Parathyroid adenoma (tissue), 2 donors: Measurements from ENCODE around the gene ITPRID1.

Experiments
- H2AFZ ChIP-seq: fragments of 300-600 bp; sonication (generic); one replicate; pipeline ENCODE4 v1.7.0; 2017; ENCODE audit warnings: antibody characterized with exemption, mild to moderate bottlenecking
- H3K27ac ChIP-seq: fragments of 300-600 bp; sonication (generic); one replicate; pipeline ENCODE4 v1.7.0; 2017
- H3K27me3 ChIP-seq: fragments of 300-600 bp; sonication (generic); one replicate; pipeline ENCODE4 v1.7.0; 2017; ENCODE audit warnings: low read length; ENCODE audit not compliant: control insufficient read depth, insufficient read depth
- H3K36me3 ChIP-seq: fragments of 300-600 bp; sonication (generic); one replicate; pipeline ENCODE4 v1.7.0; 2017; ENCODE audit warnings: low read length; ENCODE audit not compliant: control insufficient read depth, insufficient read depth
- H3K4me1 ChIP-seq: fragments of 300-600 bp; sonication (generic); one replicate; pipeline ENCODE4 v1.7.0; 2017; ENCODE audit warnings: control low read depth
- H3K4me2 ChIP-seq: fragments of 300-600 bp; sonication (generic); one replicate; pipeline ENCODE4 v1.7.0; 2017; ENCODE audit warnings: low read length
- H3K4me3 ChIP-seq: fragments of 300-600 bp; sonication (generic); one replicate; pipeline ENCODE4 v1.7.0; 2017; ENCODE audit warnings: low read depth, low read length
- H3K79me2 ChIP-seq: fragments of 300-600 bp; sonication (generic); one replicate; pipeline ENCODE4 v1.7.0; 2017; ENCODE audit warnings: control low read depth
- H3K9ac ChIP-seq: fragments of 300-600 bp; sonication (generic); one replicate; pipeline ENCODE4 v1.7.0; 2017; ENCODE audit warnings: mild to moderate bottlenecking
- H3K9me3 ChIP-seq: fragments of 300-600 bp; sonication (generic); one replicate; pipeline ENCODE4 v1.7.0; 2017; ENCODE audit warnings: low read length; ENCODE audit not compliant: control insufficient read depth
- TF ChIP-seq, protein P1 (sequence below): fragments of 300-600 bp; sonication (generic); IDR thresholded peaks from one replicate; pipeline ENCODE4 v1.7.0; 2017; ENCODE audit warnings: antibody characterized with exemption, mild to moderate bottlenecking
- donor health status: primary hyperparathyroidism.

ITPRID1 gene

DNA sequence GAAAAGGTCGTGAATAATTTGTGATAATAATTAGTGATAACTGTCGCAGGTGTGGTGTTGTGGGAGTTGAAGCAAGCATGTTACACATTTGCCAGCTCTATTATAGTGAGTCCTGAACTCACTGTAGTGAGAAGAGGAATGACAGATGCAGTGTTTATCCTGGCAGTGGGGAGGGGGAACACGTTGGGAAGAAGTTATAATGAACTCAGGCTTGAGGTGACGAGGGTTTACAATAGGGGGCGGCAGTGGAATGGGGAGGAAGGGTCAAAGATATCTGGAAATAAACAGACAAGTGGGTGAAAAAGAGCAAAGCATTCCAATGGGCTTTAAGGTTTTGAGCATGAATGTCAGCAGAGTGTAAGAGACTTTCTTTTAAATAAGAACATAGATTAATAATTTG lies 49.6 kb downstream of the ITPRID1 start:
- H3K9ac ChIP-seq, result no peak overlapping the region
- H3K4me3 ChIP-seq, result no peak overlapping the region
- H3K4me2 ChIP-seq, result no peak overlapping the region
- H3K27me3 ChIP-seq, result no peaks in the 10 kb centered on the region
- H3K4me1 ChIP-seq, result no peaks in the 10 kb centered on the region
- no peaks in the 10 kb centered on the region for H3K36me3 ChIP-seq
- no peak overlapping the region for H3K27ac ChIP-seq
- no peaks in the 10 kb centered on the region for H3K79me2 ChIP-seq
- no peaks in the 10 kb centered on the region for H3K9me3 ChIP-seq
- no peak overlapping the region for H2AFZ ChIP-seq
- TF ChIP-seq, protein P1, sequence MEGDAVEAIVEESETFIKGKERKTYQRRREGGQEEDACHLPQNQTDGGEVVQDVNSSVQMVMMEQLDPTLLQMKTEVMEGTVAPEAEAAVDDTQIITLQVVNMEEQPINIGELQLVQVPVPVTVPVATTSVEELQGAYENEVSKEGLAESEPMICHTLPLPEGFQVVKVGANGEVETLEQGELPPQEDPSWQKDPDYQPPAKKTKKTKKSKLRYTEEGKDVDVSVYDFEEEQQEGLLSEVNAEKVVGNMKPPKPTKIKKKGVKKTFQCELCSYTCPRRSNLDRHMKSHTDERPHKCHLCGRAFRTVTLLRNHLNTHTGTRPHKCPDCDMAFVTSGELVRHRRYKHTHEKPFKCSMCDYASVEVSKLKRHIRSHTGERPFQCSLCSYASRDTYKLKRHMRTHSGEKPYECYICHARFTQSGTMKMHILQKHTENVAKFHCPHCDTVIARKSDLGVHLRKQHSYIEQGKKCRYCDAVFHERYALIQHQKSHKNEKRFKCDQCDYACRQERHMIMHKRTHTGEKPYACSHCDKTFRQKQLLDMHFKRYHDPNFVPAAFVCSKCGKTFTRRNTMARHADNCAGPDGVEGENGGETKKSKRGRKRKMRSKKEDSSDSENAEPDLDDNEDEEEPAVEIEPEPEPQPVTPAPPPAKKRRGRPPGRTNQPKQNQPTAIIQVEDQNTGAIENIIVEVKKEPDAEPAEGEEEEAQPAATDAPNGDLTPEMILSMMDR, result no peak

DNA sequence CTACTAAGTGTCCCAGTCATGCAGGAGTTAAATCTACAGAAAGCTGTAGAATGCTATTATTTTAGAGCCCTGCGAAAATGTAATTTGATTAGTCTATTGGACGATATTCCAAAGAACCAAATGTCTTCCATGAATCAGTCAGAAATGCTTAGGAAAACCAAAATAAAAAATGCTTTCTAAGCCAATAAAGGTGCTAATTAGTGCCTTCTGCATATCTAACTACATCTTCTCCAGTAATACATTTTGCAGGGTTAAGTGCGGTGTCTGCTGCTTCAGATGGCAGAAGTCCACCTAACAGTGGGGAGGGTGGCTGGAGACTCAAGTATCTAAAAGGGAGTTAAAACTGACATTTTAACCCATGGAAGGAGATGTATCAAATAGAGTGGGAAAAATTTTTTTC lies 50.1 kb downstream of the ITPRID1 start:
- TF ChIP-seq, protein P1, result no peak
- no peaks in the 10 kb centered on the region for H3K36me3 ChIP-seq
- no peak overlapping the region for H3K4me3 ChIP-seq
- no peak overlapping the region for H3K9ac ChIP-seq
- H3K27me3 ChIP-seq, result no peaks in the 10 kb centered on the region
- H3K4me1 ChIP-seq, result no peaks in the 10 kb centered on the region
- H3K79me2 ChIP-seq, result no peaks in the 10 kb centered on the region
- no peak overlapping the region for H2AFZ ChIP-seq
- H3K27ac ChIP-seq, result no peak overlapping the region
- no peaks in the 10 kb centered on the region for H3K9me3 ChIP-seq
- H3K4me2 ChIP-seq, result no peak overlapping the region

DNA sequence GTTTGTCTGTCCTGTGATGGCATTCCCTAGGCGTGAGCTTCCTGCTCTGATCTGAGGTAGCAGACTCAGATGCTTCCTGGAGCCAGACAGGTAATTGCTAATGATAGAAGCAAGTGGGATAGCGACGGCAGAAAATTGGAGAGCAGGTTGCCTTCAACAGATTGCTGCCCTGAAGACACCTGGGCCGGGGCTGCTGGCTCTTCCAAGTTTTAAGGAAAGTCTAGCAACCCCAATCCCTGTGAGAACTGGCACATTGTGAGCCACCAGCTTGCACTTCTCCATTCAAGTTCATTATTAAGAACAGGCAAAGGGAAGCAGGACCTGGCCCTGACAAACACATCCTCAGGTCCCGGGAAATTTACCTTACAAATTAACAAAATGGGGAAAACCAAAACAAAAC lies 50.8 kb downstream of the ITPRID1 start:
- Histone ChIP-seq H3K27me3 (no peaks in the 10 kb centered on the region), H3K9ac (no peak overlapping the region), H3K4me2 (no peak overlapping the region), H3K4me1 (no peaks in the 10 kb centered on the region), H3K79me2 (no peaks in the 10 kb centered on the region), H3K9me3 (no peaks in the 10 kb centered on the region), H2AFZ (no peak overlapping the region), H3K27ac (no peak overlapping the region), H3K36me3 (no peaks in the 10 kb centered on the region), H3K4me3 (no peak overlapping the region)
- TF ChIP-seq, protein P1, result no peak

DNA sequence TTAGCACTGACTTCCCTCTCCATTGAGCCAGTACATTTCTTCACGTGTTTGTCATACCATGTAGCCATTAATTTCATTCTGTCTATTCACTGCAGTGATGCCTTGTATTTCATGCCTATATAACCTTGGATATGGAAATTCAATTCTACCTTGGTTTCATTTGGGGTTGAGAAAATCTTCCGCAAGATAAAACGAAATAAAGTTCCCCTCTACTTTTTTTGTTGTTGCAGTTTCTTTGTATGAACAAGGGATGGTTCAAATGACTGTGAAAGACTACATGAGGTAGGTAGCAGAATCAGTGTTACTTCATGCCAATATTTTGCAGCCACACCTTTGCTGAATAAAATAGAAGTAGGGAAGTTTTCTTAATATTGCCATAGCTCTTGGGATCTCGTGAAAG lies 55.6 kb downstream of the ITPRID1 start:
- no peak overlapping the region for H3K4me2 ChIP-seq
- no peak overlapping the region for H3K9ac ChIP-seq
- H3K4me1 ChIP-seq, result no peaks in the 10 kb centered on the region
- H3K27me3 ChIP-seq, result no peaks in the 10 kb centered on the region
- no peak overlapping the region for H3K27ac ChIP-seq
- H3K79me2 ChIP-seq, result no peaks in the 10 kb centered on the region
- no peak overlapping the region for H3K4me3 ChIP-seq
- no peak overlapping the region for H2AFZ ChIP-seq
- no peaks in the 10 kb centered on the region for H3K9me3 ChIP-seq
- TF ChIP-seq, protein P1, result no peak
- no peaks in the 10 kb centered on the region for H3K36me3 ChIP-seq

DNA sequence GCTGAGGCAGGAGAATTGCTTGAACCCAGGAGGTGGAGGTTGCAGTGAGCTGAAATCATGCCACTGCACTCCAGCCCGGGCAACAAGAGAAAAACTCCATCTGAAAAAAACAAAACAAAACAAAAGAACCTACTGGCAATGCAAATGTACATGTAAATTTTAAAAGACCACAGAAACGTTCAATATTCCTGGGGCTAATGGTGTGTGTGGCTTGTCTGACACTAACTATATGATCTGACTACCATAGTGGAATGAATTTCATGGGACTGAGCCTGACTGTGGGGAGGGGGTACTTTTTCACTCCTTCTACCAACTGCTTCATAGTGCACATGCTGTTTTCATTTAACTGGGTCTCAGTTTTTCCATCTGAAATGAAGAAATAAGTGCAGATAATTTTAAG lies 69.6 kb downstream of the ITPRID1 start:
- Histone ChIP-seq H3K9me3 (no peaks in the 10 kb centered on the region), H3K36me3 (no peaks in the 10 kb centered on the region), H3K9ac (no peak overlapping the region), H3K4me2 (no peak overlapping the region), H3K4me3 (no peak overlapping the region), H2AFZ (no peak overlapping the region), H3K27me3 (no peaks in the 10 kb centered on the region), H3K4me1 (no peaks in the 10 kb centered on the region), H3K79me2 (no peaks in the 10 kb centered on the region), H3K27ac (no peak overlapping the region)
- TF ChIP-seq, protein P1, result no peak
